K562 (cell line): ENCODE data around the gene PBX2. TPM values are rescaled to one million over a fixed set of nuclear protein-coding genes. Genes with fewer than 3 reads are reported as not detected.
A peak's percentile ranks its signal among the peaks of the same experiment; 100 is the strongest.

Source experiments
- BCOR ChIP-seq: fragments of 450-650 bp; IDR thresholded peaks from 2 replicates; pipeline ENCODE4 v1.6.1; 2016
- BRD9 ChIP-seq: fragments of 450-650 bp; IDR thresholded peaks from 2 replicates; pipeline ENCODE4 v1.6.1; 2018; ENCODE audit warnings: low read depth; ENCODE audit not compliant: partially characterized antibody
- BRF2 ChIP-seq: IDR thresholded peaks from 3 replicates; pipeline ENCODE4 v1.6.1; 2011; ENCODE audit warnings: borderline replicate concordance, mild to moderate bottlenecking; ENCODE audit not compliant: insufficient read length, insufficient read depth
- CAMTA2 ChIP-seq: fragments of 250-450 bp; sonication (Bioruptor Pico); conservative IDR thresholded peaks from 2 replicates; pipeline ENCODE4 v1.5.1; 2022
- CSDE1 ChIP-seq, 2 experiments: fragments of 450-650 bp; IDR thresholded peaks; 2 replicates each; pipeline ENCODE4 v1.6.1; 2016; ENCODE audit warnings: mild to moderate bottlenecking in 1 of 2
- CTBP1 ChIP-seq: fragments of 450-650 bp; IDR thresholded peaks from 2 replicates; pipeline ENCODE4 v1.6.1; 2016; ENCODE audit warnings: borderline replicate concordance
- ETV5 ChIP-seq: sonication (generic); formaldehyde crosslinking; IDR thresholded peaks from 2 replicates; pipeline ENCODE4 v1.4.0; 2020; ENCODE audit warnings: low read depth, mild to moderate bottlenecking, missing genetic modification reagents
- HNRNPUL1 ChIP-seq: fragments of 200-400 bp; formaldehyde crosslinking; IDR thresholded peaks from 2 replicates; pipeline ENCODE4 v1.6.1; 2017; ENCODE audit warnings: low read length
- NFE2L1 ChIP-seq: fragments of 450-650 bp; IDR thresholded peaks from 2 replicates; pipeline ENCODE4 v1.6.1; 2016; ENCODE audit warnings: missing genetic modification characterization, low read depth, mild to moderate bottlenecking, missing compliant biosample characterization, moderate library complexity, borderline replicate concordance
- NR4A1 ChIP-seq, 2 experiments: fragments of 250-450 bp in 1 of 2; fragments of 450-650 bp in 1 of 2; sonication (Bioruptor Pico) in 1 of 2; IDR thresholded peaks; 2 replicates each; pipeline versions ENCODE4 v1.4.0 to v1.6.1; 2016 to 2020; ENCODE audit warnings: mild to moderate bottlenecking in 2 of 2, missing compliant biosample characterization in 1 of 2, missing genetic modification characterization in 1 of 2, moderate library complexity in 1 of 2
- PTTG1 ChIP-seq: fragments of 450-650 bp; IDR thresholded peaks from 2 replicates; pipeline ENCODE4 v1.6.1; 2016; ENCODE audit warnings: low read depth, mild to moderate bottlenecking, missing genetic modification characterization, missing compliant biosample characterization
- SAFB ChIP-seq: fragments of 200-400 bp; formaldehyde crosslinking; IDR thresholded peaks from 2 replicates; pipeline ENCODE4 v1.6.1; 2017; ENCODE audit warnings: low read depth, low read length, borderline replicate concordance
- SPI1 ChIP-seq: IDR thresholded peaks from 2 replicates; pipeline ENCODE4 v1.6.1; 2011; ENCODE audit warnings: low read depth, low read length, control low read depth, borderline replicate concordance
- TRIM28 ChIP-seq: fragments of 450-650 bp; IDR thresholded peaks from 2 replicates; pipeline ENCODE4 v1.6.1; 2017
- U2AF1 ChIP-seq: fragments of 200-400 bp; formaldehyde crosslinking; optimal IDR thresholded peaks from 2 replicates; pipeline ENCODE3; 2017; ENCODE audit warnings: mild to moderate bottlenecking, low read depth, low read length, moderate library complexity
- U2AF2 ChIP-seq: fragments of 200-400 bp; formaldehyde crosslinking; optimal IDR thresholded peaks from 2 replicates; pipeline ENCODE3; 2017; ENCODE audit warnings: low read depth, mild to moderate bottlenecking, low read length
- XRCC3 ChIP-seq: fragments of 450-650 bp; IDR thresholded peaks from 2 replicates; pipeline ENCODE4 v1.6.1; 2017; ENCODE audit warnings: mild to moderate bottlenecking, moderate library complexity
- XRCC5 ChIP-seq: fragments of 200-400 bp; formaldehyde crosslinking; IDR thresholded peaks from 2 replicates; pipeline ENCODE4 v1.6.1; 2017; ENCODE audit warnings: low read depth, mild to moderate bottlenecking, low read length
- ZBTB34 ChIP-seq: fragments of 250-450 bp; sonication (Bioruptor Pico); IDR thresholded peaks from 2 replicates; pipeline ENCODE4 v1.8.0; 2021; ENCODE audit warnings: mild to moderate bottlenecking, moderate library complexity
- ZC3H8 ChIP-seq: fragments of 450-650 bp; IDR thresholded peaks from 2 replicates; pipeline ENCODE4 v1.6.1; 2017
- ZKSCAN8 ChIP-seq: fragments of 200-800 bp; sonication (Bioruptor generic); IDR thresholded peaks from 2 replicates; pipeline ENCODE4 v1.6.1; 2016; ENCODE audit warnings: missing genetic modification characterization, missing compliant biosample characterization
- ZNF133 ChIP-seq: fragments of 250-450 bp; sonication (Bioruptor Pico); IDR thresholded peaks from 2 replicates; pipeline ENCODE4 v1.4.0; 2020; ENCODE audit warnings: mild to moderate bottlenecking
- ZNF551 ChIP-seq: fragments of 250-450 bp; sonication (Bioruptor Pico); IDR thresholded peaks from 2 replicates; pipeline ENCODE4 v1.5.0; 2021; ENCODE audit warnings: mild to moderate bottlenecking, moderate library complexity
- ZNF644 ChIP-seq: fragments of 200-800 bp; sonication (Bioruptor generic); IDR thresholded peaks from 2 replicates; pipeline ENCODE4 v1.6.1; 2016; ENCODE audit warnings: low read depth, missing genetic modification characterization, missing compliant biosample characterization
- ZNF785 ChIP-seq: fragments of 250-450 bp; sonication (Bioruptor Pico); IDR thresholded peaks from 2 replicates; pipeline ENCODE4 v1.4.0; 2020; ENCODE audit warnings: mild to moderate bottlenecking
- polyA plus RNA-seq, 8 experiments: library from polyadenylated mRNA; depleted of rRNA in 4 of 8; stranded (reverse) in 5 of 8; unstranded in 3 of 8; fragments of >200 nt; fragmentation: Nextera tagmentation in 2 of 8; fragmentation: Illumina TruSeq in 1 of 8; extraction: Ambion mirVana in 2 of 8; extraction: Trizol in 1 of 8; gene quantifications; 2 replicates each; pipeline versions ENCODE4 v1.2.1 to v1.2.3, GENCODE V29; 2011 to 2014; ENCODE audit warnings: inconsistent platforms in 1 of 8, missing spikeins in 1 of 8
- total RNA-seq, 7 experiments: library from RNA; depleted of rRNA in 6 of 7; stranded (reverse); fragments of >200 nt in 6 of 7; fragmentation: Illumina TruSeq in 2 of 7; extraction: Trizol in 2 of 7; gene quantifications; 2 replicates each; pipeline versions ENCODE4 v1.2.1 to v1.2.3, GENCODE V29; 2011 to 2021; ENCODE audit warnings: low replicate concordance in 1 of 7
- TF ChIP-seq, protein P1 (sequence below): sonication (generic); formaldehyde crosslinking; IDR thresholded peaks from 2 replicates; pipeline ENCODE4 v1.8.0; 2022; ENCODE audit warnings: missing genetic modification reagents, mild to moderate bottlenecking, moderate library complexity, borderline replicate concordance
- TF ChIP-seq, protein P2 (sequence below): fragments of 250-450 bp; sonication (Bioruptor Pico); IDR thresholded peaks from 2 replicates; pipeline ENCODE4 v1.8.0; 2022; ENCODE audit warnings: moderate library complexity, mild to moderate bottlenecking, inconsistent platforms

PBX2 gene
- total and polyA plus RNA-seq, 9 of the 15 experiments (the other 6 are each of a cell fraction or from before 2014, with no cell fraction given), result 1.9 to 134 (median 62.5) TPM

GRCh38 chr6:32190054-32190851 lies at the start of gene PBX2 (continued):
- TF ChIP-seq ETV5 (CRISPR knock-in tag), result 0 out of 2 replicates have a peak, but pooled peaks have one; percentile 41
- peak; percentile 11; the same call in 1 of the 2 replicates for TF ChIP-seq BCOR
- TF ChIP-seq BRD9, result peak; percentile 66
- no peak for TF ChIP-seq ZNF551 (CRISPR knock-in tag)
- TF ChIP-seq NR4A1 (CRISPR knock-in tag; IDR thresholded peaks at IDR 0.05), result no peak
- no peak for TF ChIP-seq NR4A1 (tag; IDR thresholded peaks at IDR 0.05)
- TF ChIP-seq PTTG1 (tag), result no peak
- TF ChIP-seq, protein P1, sequence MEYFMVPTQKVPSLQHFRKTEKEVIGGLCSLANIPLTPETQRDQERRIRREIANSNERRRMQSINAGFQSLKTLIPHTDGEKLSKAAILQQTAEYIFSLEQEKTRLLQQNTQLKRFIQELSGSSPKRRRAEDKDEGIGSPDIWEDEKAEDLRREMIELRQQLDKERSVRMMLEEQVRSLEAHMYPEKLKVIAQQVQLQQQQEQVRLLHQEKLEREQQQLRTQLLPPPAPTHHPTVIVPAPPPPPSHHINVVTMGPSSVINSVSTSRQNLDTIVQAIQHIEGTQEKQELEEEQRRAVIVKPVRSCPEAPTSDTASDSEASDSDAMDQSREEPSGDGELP (CRISPR knock-in tag), result peak; percentile 39; the same call in 1 of the 2 replicates
- TF ChIP-seq ZNF644 (tag), result no peak
- TF ChIP-seq BRF2, result no peak
- no peak for TF ChIP-seq HNRNPUL1
- no peak for TF ChIP-seq ZKSCAN8 (CRISPR knock-in tag)
- TF ChIP-seq ZBTB34 (CRISPR knock-in tag), result no peak
- peak; percentile 84 for TF ChIP-seq SPI1
- TF ChIP-seq CAMTA2, result 0 out of 2 replicates have a peak, but pooled peaks have one; percentile 64
- TF ChIP-seq NFE2L1 (tag), result no peak
- no peak for TF ChIP-seq CSDE1 (IDR thresholded peaks at IDR 0.05)
- TF ChIP-seq ZNF785 (CRISPR knock-in tag), result no peak
- no peak for TF ChIP-seq XRCC5
- no peak for TF ChIP-seq SAFB
- TF ChIP-seq, protein P2, sequence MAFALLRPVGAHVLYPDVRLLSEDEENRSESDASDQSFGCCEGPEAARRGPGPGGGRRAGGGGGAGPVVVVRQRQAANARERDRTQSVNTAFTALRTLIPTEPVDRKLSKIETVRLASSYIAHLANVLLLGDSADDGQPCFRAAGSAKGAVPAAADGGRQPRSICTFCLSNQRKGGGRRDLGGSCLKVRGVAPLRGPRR (CRISPR knock-in tag), result no peak
- TF ChIP-seq TRIM28, result peak; percentile 53; the same call in 1 of the 2 replicates
- TF ChIP-seq CTBP1, result peak; percentile 38; the same call in 1 of the 2 replicates
- TF ChIP-seq U2AF2, result no peak
- no peak for TF ChIP-seq ZNF133 (CRISPR knock-in tag)
- no peak for TF ChIP-seq U2AF1
- TF ChIP-seq ZC3H8, result no peak
- no peak for TF ChIP-seq XRCC3
